ENCODE measurements around the gene PRR5L. TPM values are rescaled to one million over a fixed set of nuclear protein-coding genes. Genes with fewer than 3 reads are reported as not detected.

Gene PRR5L
- total RNA-seq, result 10 to 100 TPM in 1 of 2 donors, 1 to 10 TPM in 1; 6.4 to 12.2 TPM
- long read RNA-seq, donor 1, result 0 reads
- long read RNA-seq, donor 2, partial matches to known transcripts, result 0 of 3 reads
- long read RNA-seq, donor 2, other reads (novel, unspliced or antisense), result 3 of 3 reads

GRCh38 chr11:36295926-36296325 lies at the start of gene PRR5L:
TSS of gene PRR5L (plus strand) at chr11:36296288. CDS start at chr11:36401122, 104,834 bp downstream.
- DNase-seq (ENCODE audit: low spot score), result no peak
- intact Hi-C loops (cut with DNase I), result loop anchor here in 1 of 2 donors (10.0 kb wide), 1 partner anchor 179 kb away; no protein-coding TSS in a partner anchor

GRCh38 chr11:36247493-36247892 lies 48.6 kb upstream of the PRR5L start:
- DNase-seq (ENCODE audit: low spot score), result no peak
- intact Hi-C loops (cut with DNase I), result no loop called here

GRCh38 chr11:36248436-36248835 lies 47.7 kb upstream of the PRR5L start:
- intact Hi-C loops (cut with DNase I), result no loop called here
- no peak for DNase-seq (ENCODE audit: low spot score)

GRCh38 chr11:36249246-36249645 lies 46.8 kb upstream of the PRR5L start:
- intact Hi-C loops (cut with DNase I), result no loop called here
- DNase-seq (ENCODE audit: low spot score), result no peak

GRCh38 chr11:36251823-36252222 lies 44.3 kb upstream of the PRR5L start:
- intact Hi-C loops (cut with DNase I), result loop anchor here (10.0 kb wide), 4 partner anchors 117 to 637 kb away; partner anchors contain the start of gene FJX1 (in 1 of the 2)
- DNase-seq (ENCODE audit: low spot score), result no peak

GRCh38 chr11:36253238-36253637 lies 42.9 kb upstream of the PRR5L start:
- intact Hi-C loops (cut with DNase I), result loop anchor here (10.0 kb wide), 4 partner anchors 118 to 638 kb away; partner anchors contain the start of gene FJX1 (in 1 of the 2)
- DNase-seq (ENCODE audit: low spot score), result no peak

GRCh38 chr11:36254713-36255112 lies 41.4 kb upstream of the PRR5L start:
- DNase-seq (ENCODE audit: low spot score), result no peak
- intact Hi-C loops (cut with DNase I), result loop anchor here (10.0 kb wide), 4 partner anchors 120 to 640 kb away; partner anchors contain the start of gene FJX1 (in 1 of the 2)

GRCh38 chr11:36257351-36257750 lies 38.7 kb upstream of the PRR5L start:
- intact Hi-C loops (cut with DNase I), result loop anchor here (2.0 to 10.0 kb wide), 5 partner anchors 123 to 643 kb away; partner anchors contain the start of gene FJX1 (in 1 of the 2)
- no peak for DNase-seq (ENCODE audit: low spot score)

- intact Hi-C loops (cut with DNase I), result loop anchor here (10.0 kb wide), 4 partner anchors 124 to 644 kb away; partner anchors contain the start of gene FJX1 (in 1 of the 2)
- DNase-seq (ENCODE audit: low spot score), result no peak
These were observed 37.2 kb upstream of the PRR5L start for GRCh38 chr11:36258730-36259360.

GRCh38 chr11:36261094-36261493 lies 35.0 kb upstream of the PRR5L start:
- no peak for DNase-seq (ENCODE audit: low spot score)
- intact Hi-C loops (cut with DNase I), result loop anchor here in 1 of 2 donors (10.0 kb wide), 1 partner anchor 436 kb away; no protein-coding TSS in a partner anchor

GRCh38 chr11:36264011-36264972 lies 31.8 kb upstream of the PRR5L start:
- DNase-seq (ENCODE audit: low spot score), result no peak
- intact Hi-C loops (cut with DNase I), result loop anchor here in 1 of 2 donors (2.0 to 10.0 kb wide), 2 partner anchors 439 to 647 kb away; no protein-coding TSS in a partner anchor

- intact Hi-C loops (cut with DNase I), result loop anchor here in 1 of 2 donors (2.0 to 10.0 kb wide), 2 partner anchors 440 to 648 kb away; no protein-coding TSS in a partner anchor
- DNase-seq (ENCODE audit: low spot score), result no peak
These were observed 31.1 kb upstream of the PRR5L start for GRCh38 chr11:36264973-36265344.

GRCh38 chr11:36265793-36266628 lies 30.1 kb upstream of the PRR5L start:
- intact Hi-C loops (cut with DNase I), result loop anchor here in 1 of 2 donors (2.0 to 10.0 kb wide), 2 partner anchors 441 to 649 kb away; no protein-coding TSS in a partner anchor
- no peak for DNase-seq (ENCODE audit: low spot score)

GRCh38 chr11:36266767-36267166 lies 29.3 kb upstream of the PRR5L start:
- no peak for DNase-seq (ENCODE audit: low spot score)
- intact Hi-C loops (cut with DNase I), result loop anchor here in 1 of 2 donors (10.0 kb wide), 1 partner anchor 442 kb away; no protein-coding TSS in a partner anchor

GRCh38 chr11:36268337-36268985 lies 27.6 kb upstream of the PRR5L start:
- intact Hi-C loops (cut with DNase I), result loop anchor here in 1 of 2 donors (10.0 kb wide), 1 partner anchor 444 kb away; no protein-coding TSS in a partner anchor
- no peak for DNase-seq (ENCODE audit: low spot score)

GRCh38 chr11:36270701-36271100 lies 25.4 kb upstream of the PRR5L start:
- intact Hi-C loops (cut with DNase I), result no loop called here
- no peak for DNase-seq (ENCODE audit: low spot score)

GRCh38 chr11:36271794-36272407 lies 24.2 kb upstream of the PRR5L start:
- intact Hi-C loops (cut with DNase I), result no loop called here

More at GRCh38 chr11:36271794-36272407, 24.2 kb upstream of the PRR5L start:
- DNase-seq (ENCODE audit: low spot score), result no peak

All from posterior vena cava (tissue), 2 donors.